ENCODE measurements around the gene EME1. TPM values are rescaled to one million over a fixed set of nuclear protein-coding genes. Genes with fewer than 3 reads are reported as not detected.

The EME1 gene
- 1.7 and 4.5 TPM in 2 replicates for total RNA-seq

GRCh38 chr17:50372758-50373556 is at the start of gene EME1, which contains the start of gene MRPL27:
TSS of gene EME1 (plus strand) at chr17:50373229. CDS start at chr17:50375209, 1,980 bp downstream.
TSS of gene MRPL27 (minus strand) at chr17:50373184. CDS start at chr17:50373170, 14 bp downstream.

GRCh38 chr17:50345432-50346312 is 27.4 kb upstream of the EME1 start, which contains the start of gene XYLT2:
TSS of gene XYLT2 (plus strand) at chr17:50346126. CDS start at chr17:50346141, 15 bp downstream.

GRCh38 chr17:50397111-50397918 is 24.3 kb downstream of the EME1 start, which contains the start of gene LRRC59:
TSS of gene LRRC59 (minus strand) at chr17:50397523. CDS start at chr17:50397317, 206 bp downstream.

GRCh38 chr17:50425682-50426471 is 52.8 kb downstream of the EME1 start, which contains the start of gene ACSF2:
TSS of gene ACSF2 (plus strand) at chr17:50426218. CDS start at chr17:50426262, 44 bp downstream.

Other genes with a start within 250 kb of the EME1 start
- 7.4 and 10.7 TPM in 2 replicates for gene SAMD14, start 243.1 kb upstream of the EME1 start, total RNA-seq
- 31.7 and 41.8 TPM in 2 replicates for gene PPP1R9B, start 222.6 kb upstream of the EME1 start, total RNA-seq
- gene SGCA, start 207.2 kb upstream of the EME1 start, total RNA-seq: 0.32 TPM in 1 of 2 replicates, not detected in the other
- 2,527 and 2,573 TPM in 2 replicates for gene COL1A1, start 171.6 kb upstream of the EME1 start, total RNA-seq
- gene TMEM92, start 98.8 kb upstream of the EME1 start, total RNA-seq: 0.16 and 1.4 TPM in 2 replicates
- gene XYLT2, start 27.1 kb upstream of the EME1 start, total RNA-seq: 27.0 and 54.8 TPM in 2 replicates
- 63.2 and 76.4 TPM in 2 replicates for gene MRPL27, start within 50 bp of the EME1 start, total RNA-seq
- 92.0 and 210 TPM in 2 replicates for gene LRRC59, start 24.3 kb downstream of the EME1 start, total RNA-seq
- 16.9 and 37.1 TPM in 2 replicates for gene ACSF2, start 53.0 kb downstream of the EME1 start, total RNA-seq
- not detected in 2 replicates for gene CHAD, start 95.7 kb downstream of the EME1 start, total RNA-seq
- 13.3 and 21.5 TPM in 2 replicates for gene RSAD1, start 105.6 kb downstream of the EME1 start, total RNA-seq
- 0.78 and 0.80 TPM in 2 replicates for gene MYCBPAP, start 135.2 kb downstream of the EME1 start, total RNA-seq
- gene EPN3, start 159.5 kb downstream of the EME1 start, total RNA-seq: 0.08 and 0.26 TPM in 2 replicates
- 38.5 and 64.8 TPM in 2 replicates for gene SPATA20, start 173.9 kb downstream of the EME1 start, total RNA-seq
- under 0.01 and 0.96 TPM in 2 replicates for gene CACNA1G, start 187.5 kb downstream of the EME1 start, total RNA-seq

Data from epithelial cell of alveolus of lung (primary cell).